Progenitor cell of endocrine pancreas (in vitro differentiated cells): Measurements from ENCODE around the gene SUGCT. TPM values are rescaled to one million over a fixed set of nuclear protein-coding genes. Genes with fewer than 3 reads are reported as not detected.

Source experiments
- DNase-seq: peaks from one replicate; pipeline ENCODE4 v3.0.0; 2021; ENCODE audit warnings: low spot score; ENCODE audit not compliant: unreplicated experiment
- H3K27ac Mint-ChIP-seq: 2 replicates; pipeline ENCODE4 v1.8.0; 2021; ENCODE audit warnings: mild to moderate bottlenecking, moderate library complexity, mixed read lengths
- H3K27me3 Mint-ChIP-seq: 2 replicates; pipeline ENCODE4 v1.8.0; 2021; ENCODE audit warnings: mixed read lengths
- H3K36me3 Mint-ChIP-seq: 2 replicates; pipeline ENCODE4 v1.8.0; 2022; ENCODE audit warnings: mixed read lengths; ENCODE audit not compliant: insufficient read depth
- H3K4me1 Mint-ChIP-seq: 2 replicates; pipeline ENCODE4 v1.8.0; 2021; ENCODE audit warnings: low read depth, mixed read lengths
- H3K4me3 Mint-ChIP-seq: 2 replicates; pipeline ENCODE4 v1.8.0; 2021; ENCODE audit warnings: low read depth, mild to moderate bottlenecking, moderate library complexity, mixed read lengths
- H3K9me3 Mint-ChIP-seq: 2 replicates; pipeline ENCODE4 v1.8.0; 2021; ENCODE audit warnings: low read depth, mixed read lengths
- CTCF ChIP-seq: fragments of 200-600 bp; sonication (generic); IDR thresholded peaks from one replicate; pipeline ENCODE4 v1.5.0; 2021; ENCODE audit warnings: antibody characterized with exemption, mild to moderate bottlenecking; ENCODE audit not compliant: unreplicated experiment
- total RNA-seq: library from RNA; stranded (reverse); gene quantifications from 2 replicates; pipeline ENCODE4 v1.2.1, GENCODE V29; 2021

SUGCT gene
- total RNA-seq, 1 donor from 2014 or later = 6.2 TPM

GRCh38 chr7:40799493-40800403, 664.9 kb downstream of the SUGCT start:
- Mint-ChIP-seq H3K27ac (no peak overlapping the region), H3K27me3 (no peaks in the 10 kb centered on the region), H3K36me3 (no peaks in the 10 kb centered on the region), H3K4me3 (no peak overlapping the region), H3K9me3 (no peaks in the 10 kb centered on the region), H3K4me1 (no peaks in the 10 kb centered on the region)
- no peak for DNase-seq
- TF ChIP-seq CTCF = no peak

- no peak for DNase-seq
- Mint-ChIP-seq H3K4me3 (no peak overlapping the region), H3K4me1 (no peaks in the 10 kb centered on the region), H3K36me3 (no peaks in the 10 kb centered on the region), H3K9me3 (no peaks in the 10 kb centered on the region), H3K27ac (no peak overlapping the region), H3K27me3 (no peaks in the 10 kb centered on the region)
- TF ChIP-seq CTCF = no peak
Measured at GRCh38 chr7:40800771-40801170, 666.0 kb downstream of the SUGCT start.

GRCh38 chr7:40802497-40802896, 667.7 kb downstream of the SUGCT start:
- DNase-seq = no peak
- no peak overlapping the region for H3K27ac Mint-ChIP-seq
- TF ChIP-seq CTCF = no peak

GRCh38 chr7:40804477-40805215, 669.8 kb downstream of the SUGCT start:
- Mint-ChIP-seq H3K9me3 (no peaks in the 10 kb centered on the region), H3K4me3 (no peak overlapping the region), H3K4me1 (no peaks in the 10 kb centered on the region), H3K27ac (no peak overlapping the region), H3K27me3 (no peaks in the 10 kb centered on the region), H3K36me3 (no peaks in the 10 kb centered on the region)
- no peak for DNase-seq
- TF ChIP-seq CTCF = no peak

More at GRCh38 chr7:40802497-40802896, 667.7 kb downstream of the SUGCT start:
- H3K4me1 Mint-ChIP-seq = no peaks in the 10 kb centered on the region
- H3K4me3 Mint-ChIP-seq = no peak overlapping the region
- H3K27me3 Mint-ChIP-seq = no peaks in the 10 kb centered on the region
- H3K9me3 Mint-ChIP-seq = no peaks in the 10 kb centered on the region
- H3K36me3 Mint-ChIP-seq = no peaks in the 10 kb centered on the region

- no peaks in the 10 kb centered on the region for H3K36me3 Mint-ChIP-seq
Measured at GRCh38 chr7:40805361-40805760, 670.6 kb downstream of the SUGCT start.

More at GRCh38 chr7:40805361-40805760, 670.6 kb downstream of the SUGCT start:
- Mint-ChIP-seq H3K27me3 (no peaks in the 10 kb centered on the region), H3K4me1 (no peaks in the 10 kb centered on the region), H3K9me3 (peaks cover 2% of the 10 kb centered on the region), H3K4me3 (no peak overlapping the region), H3K27ac (no peak overlapping the region)
- TF ChIP-seq CTCF = no peak
- no peak for DNase-seq
